H1 (cell line): ENCODE data around the gene AUH.

Source experiments
- CHD2 ChIP-seq: IDR thresholded peaks from 2 replicates; pipeline ENCODE4 v1.6.1; 2012; ENCODE audit warnings: low read length, improper control_type of control experiment
- EP300 ChIP-seq, 2 experiments: IDR thresholded peaks; 1 replicate in 1 of 2; 2 replicates in 1 of 2; pipeline ENCODE4 v1.6.1; 2011 to 2012; ENCODE audit warnings: low read depth in 2 of 2, low read length in 2 of 2, mild to moderate bottlenecking in 2 of 2, borderline replicate concordance in 1 of 2, inconsistent platforms in 1 of 2, moderate library complexity in 1 of 2
- POLR2A ChIP-seq, 2 experiments: IDR thresholded peaks; 1 replicate in 1 of 2; 2 replicates in 1 of 2; pipeline ENCODE4 v1.6.1; 2011; ENCODE audit warnings: low read depth in 2 of 2, low read length in 2 of 2, mild to moderate bottlenecking in 2 of 2; ENCODE audit errors: control extremely low read depth in 1 of 2
- RXRA ChIP-seq: IDR thresholded peaks from 2 replicates; pipeline ENCODE4 v1.6.1; 2011; ENCODE audit warnings: low read depth, mild to moderate bottlenecking, low read length, moderate library complexity; ENCODE audit not compliant: insufficient read depth

DNA sequence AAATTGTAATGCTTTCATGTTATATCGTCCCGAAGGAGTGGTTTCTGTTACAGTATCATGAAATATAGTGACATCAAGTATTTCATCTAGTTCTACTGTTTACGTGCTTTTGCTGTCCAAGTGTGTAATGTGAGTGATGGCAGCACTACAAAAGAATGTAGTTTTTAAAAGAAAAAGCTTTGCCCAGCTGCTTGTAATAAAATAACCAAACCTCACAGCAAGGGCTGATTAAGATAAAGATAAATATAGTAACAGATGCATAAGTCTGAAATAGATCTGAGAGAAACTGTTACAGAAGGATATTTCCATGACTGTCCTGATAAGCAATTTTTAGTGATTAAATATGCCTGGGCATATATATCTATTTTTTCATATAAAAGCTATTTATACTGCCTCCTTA, 106.4 kb downstream of the AUH start:
- TF ChIP-seq POLR2A (IDR thresholded peaks at IDR 0.05; ENCODE audit: control extremely low read depth in 1 of 2, low read depth in 2 of 2, low read length in 2 of 2) (no peak), EP300 (IDR thresholded peaks at IDR 0.05; ENCODE audit: borderline replicate concordance in 1 of 2, low read depth in 2 of 2, low read length in 2 of 2) (no peak), CHD2 (no peak), RXRA (no peak)
